Measurements from ENCODE around the gene PIK3AP1. TPM values are rescaled to one million over a fixed set of nuclear protein-coding genes. Genes with fewer than 3 reads are reported as not detected.
"Not testable (repeated sequence)": the region's sequence is repeated elsewhere in the genome, so short reads cannot be mapped to it uniquely, and the experiment has no call there.

The PIK3AP1 gene
- total and polyA plus RNA-seq, 10 of the 15 experiments (the other 5 are each of a cell fraction or from before 2014, with no cell fraction given) = 26.2 to 306 (median 119) TPM

DNA sequence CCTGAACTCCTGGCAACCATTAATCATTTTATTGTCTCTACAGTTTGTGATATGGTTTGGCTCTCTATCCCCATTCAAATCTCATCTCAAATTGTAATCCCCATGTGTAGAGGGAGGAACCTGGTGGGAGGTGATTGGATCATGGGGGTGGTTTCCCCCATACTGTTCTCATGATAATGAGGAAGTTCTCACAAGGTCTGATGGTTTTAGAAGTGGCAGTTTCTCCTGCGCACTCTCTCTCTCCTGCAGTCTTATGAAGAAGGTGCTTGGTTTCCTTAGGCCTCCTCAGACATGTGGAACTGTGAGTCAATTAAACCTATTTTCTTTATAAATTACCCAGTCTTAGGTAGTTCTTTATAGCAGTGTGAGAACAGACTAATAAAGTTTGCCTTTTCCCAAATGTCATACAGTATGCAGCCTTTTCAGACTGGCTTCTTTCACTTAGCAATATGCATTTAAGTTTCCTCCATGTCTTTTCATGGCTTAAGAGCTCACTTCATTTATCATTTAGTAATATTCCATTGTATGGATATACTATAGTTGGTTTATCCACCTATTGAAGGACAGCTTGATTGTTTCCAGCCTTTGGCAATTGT is 17.1 kb upstream of the PIK3AP1 start:
- H3K9ac ChIP-seq (ENCODE audit: control insufficient read depth, insufficient read depth, low read length) = peak overlapping the region; percentile 26; the same call in 1 of the 2 replicates
- peak overlapping the region; percentile 31; the same call in 1 of the 2 replicates for H2AFZ ChIP-seq (ENCODE audit: control insufficient read depth, low read depth, low read length)
- in situ Hi-C loops (cut with MboI); H4K20me1 ChIP-seq (ENCODE audit: control insufficient read depth, insufficient read depth); H3K27me3 ChIP-seq (replicated peaks in 1 of 2; ENCODE audit: control insufficient read depth in 2 of 2, insufficient read depth in 2 of 2, low read length in 1 of 2); DNase-seq (ENCODE audit: low read depth, low spot score); H3K4me1 ChIP-seq (ENCODE audit: control insufficient read depth, insufficient read depth, low read length); H3K79me2 ChIP-seq (ENCODE audit: control insufficient read depth, insufficient read depth, low read length); intact Hi-C loops (cut with micrococcal nuclease; ENCODE audit: unreplicated experiment); FAIRE-seq; H3K9me3 ChIP-seq (replicated peaks; ENCODE audit: control insufficient read depth, insufficient read depth, low read length); H3K36me3 ChIP-seq (ENCODE audit: control insufficient read depth in 2 of 2, insufficient read depth in 2 of 2, low read length in 1 of 2): not testable (repeated sequence)
- ATAC-seq = peak; percentile 85
- TSS peak; percentile 90 for BruUV-seq (replicated peaks)
- H3K4me2 ChIP-seq (ENCODE audit: control insufficient read depth, insufficient read depth) = peak overlapping the region; percentile 46
- 94% methylated on average over 1 of the region's 1 CpG for WGBS (ENCODE audit: insufficient coverage, insufficient replicate concordance, low lambda C conversion rate, missing lambda C conversion rate)
- CTCF ChIA-PET = interaction anchor here (0.9 to 5.4 kb wide), 8 partner anchors 9 to 97 kb away, joined by 3 to 36 read pairs (median 4); partner anchors contain the start of gene PIK3AP1
- POLR2A ChIA-PET = interaction anchor here (0.7 to 4.4 kb wide), 8 partner anchors 14 to 242 kb away, joined by 3 to 30 read pairs (median 4); no protein-coding TSS in a partner anchor
- RAD21 ChIA-PET (ENCODE audit: unreplicated experiment) = interaction anchor here (0.7 to 2.6 kb wide), 7 partner anchors 9 to 46 kb away, joined by 3 to 15 read pairs (median 5); partner anchors contain the start of gene PIK3AP1
- H3K4me3 ChIP-seq = peak overlapping the region; percentile 39; the same call in 1 of the 2 replicates
- SMC1A ChIA-PET (ENCODE audit: uncharacterized antibody, unreplicated experiment) = interaction anchor here (0.8 to 4.7 kb wide), 21 partner anchors 9 to 129 kb away, joined by 3 to 28 read pairs (median 5); partner anchors contain the start of gene PIK3AP1
- H3K27ac ChIP-seq (ENCODE audit: control insufficient read depth, insufficient read depth) = peak overlapping the region; percentile 17; the same call in 1 of the 2 replicates
- TF ChIP-seq CUX1 (IDR thresholded peaks at IDR 0.05; ENCODE audit: insufficient replicate concordance, low read depth, low read length) (peak; percentile 12), NFIC (IDR thresholded peaks at IDR 0.05; ENCODE audit: low read depth, low read length) (0 out of 2 replicates have a peak, but pooled peaks have one; percentile 18), IKZF2 (IDR thresholded peaks at IDR 0.05) (peak; percentile 44 to 49; a peak in 2 of 4 replicates), PML (IDR thresholded peaks at IDR 0.05; ENCODE audit: low read length) (peak; percentile 60; the same call in 1 of the 2 replicates), SMAD5 (IDR thresholded peaks at IDR 0.05; ENCODE audit: low read depth) (0 out of 2 replicates have a peak, but pooled peaks have one; percentile 31), RUNX3 (IDR thresholded peaks at IDR 0.05; ENCODE audit: low read length) (peak; percentile 54; the same call in 1 of the 2 replicates), BHLHE40 (IDR thresholded peaks at IDR 0.05; ENCODE audit: borderline replicate concordance in 1 of 2, low read depth in 2 of 2, low read length in 1 of 2) (peak in 1 of 2 experiments; percentile 33; a peak in 1 of 4 replicates), POLR2AphosphoS5 (IDR thresholded peaks at IDR 0.05; ENCODE audit: low read length) (peak; percentile 58; the same call in 1 of the 2 replicates), SKIL (IDR thresholded peaks at IDR 0.05; ENCODE audit: low read depth, poor library complexity, severe bottlenecking) (peak; percentile 44)
- TF ChIP-seq, protein P1, sequence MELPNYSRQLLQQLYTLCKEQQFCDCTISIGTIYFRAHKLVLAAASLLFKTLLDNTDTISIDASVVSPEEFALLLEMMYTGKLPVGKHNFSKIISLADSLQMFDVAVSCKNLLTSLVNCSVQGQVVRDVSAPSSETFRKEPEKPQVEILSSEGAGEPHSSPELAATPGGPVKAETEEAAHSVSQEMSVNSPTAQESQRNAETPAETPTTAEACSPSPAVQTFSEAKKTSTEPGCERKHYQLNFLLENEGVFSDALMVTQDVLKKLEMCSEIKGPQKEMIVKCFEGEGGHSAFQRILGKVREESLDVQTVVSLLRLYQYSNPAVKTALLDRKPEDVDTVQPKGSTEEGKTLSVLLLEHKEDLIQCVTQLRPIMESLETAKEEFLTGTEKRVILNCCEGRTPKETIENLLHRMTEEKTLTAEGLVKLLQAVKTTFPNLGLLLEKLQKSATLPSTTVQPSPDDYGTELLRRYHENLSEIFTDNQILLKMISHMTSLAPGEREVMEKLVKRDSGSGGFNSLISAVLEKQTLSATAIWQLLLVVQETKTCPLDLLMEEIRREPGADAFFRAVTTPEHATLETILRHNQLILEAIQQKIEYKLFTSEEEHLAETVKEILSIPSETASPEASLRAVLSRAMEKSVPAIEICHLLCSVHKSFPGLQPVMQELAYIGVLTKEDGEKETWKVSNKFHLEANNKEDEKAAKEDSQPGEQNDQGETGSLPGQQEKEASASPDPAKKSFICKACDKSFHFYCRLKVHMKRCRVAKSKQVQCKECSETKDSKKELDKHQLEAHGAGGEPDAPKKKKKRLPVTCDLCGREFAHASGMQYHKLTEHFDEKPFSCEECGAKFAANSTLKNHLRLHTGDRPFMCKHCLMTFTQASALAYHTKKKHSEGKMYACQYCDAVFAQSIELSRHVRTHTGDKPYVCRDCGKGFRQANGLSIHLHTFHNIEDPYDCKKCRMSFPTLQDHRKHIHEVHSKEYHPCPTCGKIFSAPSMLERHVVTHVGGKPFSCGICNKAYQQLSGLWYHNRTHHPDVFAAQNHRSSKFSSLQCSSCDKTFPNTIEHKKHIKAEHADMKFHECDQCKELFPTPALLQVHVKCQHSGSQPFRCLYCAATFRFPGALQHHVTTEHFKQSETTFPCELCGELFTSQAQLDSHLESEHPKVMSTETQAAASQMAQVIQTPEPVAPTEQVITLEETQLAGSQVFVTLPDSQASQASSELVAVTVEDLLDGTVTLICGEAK (IDR thresholded peaks at IDR 0.05; ENCODE audit: borderline replicate concordance) = peak; percentile 72; the same call in 1 of the 2 replicates

Data from GM12878 (cell line).